Thyroid gland (tissue), 4 donors: ENCODE results near the gene OR52B4. TPM values are rescaled to one million over a fixed set of nuclear protein-coding genes. Genes with fewer than 3 reads are reported as not detected.
"Not testable (repeated sequence)": the region's sequence is repeated elsewhere in the genome, so short reads cannot be mapped to it uniquely, and the experiment has no call there.

Experiments used
- DNase-seq, 2 donors: peaks; one replicate each; pipeline ENCODE4 v3.0.0-alpha.2; 2019
- H3K27ac ChIP-seq, 3 donors: fragments of 200-600 bp; sonication (generic); 1 replicate in 2 of 3; 2 replicates in 1 of 3; pipeline ENCODE4 v1.5.1; 2016 to 2019; ENCODE audit warnings: mild to moderate bottlenecking in 1 of 3, moderate library complexity in 1 of 3
- H3K27me3 ChIP-seq: fragments of 200-600 bp; sonication (generic); one replicate; pipeline ENCODE4 v1.5.1; 2019
- H3K36me3 ChIP-seq, 2 donors: fragments of 200-600 bp; sonication (generic); one replicate each; pipeline ENCODE4 v1.5.1; 2016 to 2019
- H3K4me1 ChIP-seq, 2 donors: fragments of 200-600 bp; sonication (generic); one replicate each; pipeline ENCODE4 v1.5.1; 2017 to 2019
- H3K4me3 ChIP-seq, 3 donors: fragments of 200-600 bp; sonication (generic); replicated peaks in 1 of 3; 1 replicate in 2 of 3; 2 replicates in 1 of 3; pipeline ENCODE4 v1.5.1; 2016; ENCODE audit warnings: mild to moderate bottlenecking in 1 of 3
- H3K9me3 ChIP-seq: fragments of 200-600 bp; sonication (generic); one replicate; pipeline ENCODE4 v1.5.1; 2017
- CTCF ChIP-seq, 6 experiments: fragments of 200-600 bp in 3 of 6; fragments of 450-650 bp in 3 of 6; sonication (generic) in 3 of 6; IDR thresholded peaks; one replicate each; pipeline ENCODE4 v1.5.1; 2016 to 2019; ENCODE audit warnings: antibody characterized with exemption in 6 of 6, mild to moderate bottlenecking in 2 of 6, inconsistent platforms in 1 of 6, moderate library complexity in 1 of 6
- POLR2A ChIP-seq, 2 donors: fragments of 450-650 bp; IDR thresholded peaks; one replicate each; pipeline ENCODE4 v1.6.1; 2017; ENCODE audit warnings: antibody characterized with exemption in 2 of 2, mild to moderate bottlenecking in 2 of 2, moderate library complexity in 1 of 2
- WGBS, 2 donors: methylation state at CpG; one replicate each; pipeline ENCODE4 v1.1.5; 2017; 5-methylcytosine and 5-hydroxymethylcytosine counted together
- intact Hi-C: fragments of 100-400 bp; cut with DNase I; formaldehyde crosslinking; loops from one replicate; pipeline ENCODE4 v1.15.1; 2023
- total RNA-seq, 4 donors: library from RNA; depleted of rRNA; stranded (reverse); fragments of >200 nt; gene quantifications; one replicate each; pipeline ENCODE4 v1.2.3, GENCODE V29; 2016

OR52B4 gene
- total RNA-seq, 4 donors from 2014 or later, result not detected

GRCh38 chr11:4370166-4370565, 2.0 kb upstream of the OR52B4 start:
- Histone ChIP-seq H3K4me3 (no peak overlapping the region), H3K27ac (no peak overlapping the region), H3K27me3 (no peaks in the 10 kb centered on the region), H3K4me1 (no peaks in the 10 kb centered on the region), H3K9me3 (no peaks in the 10 kb centered on the region), H3K36me3 (no peaks in the 10 kb centered on the region)
- DNase-seq, result no peak
- WGBS, 2 donors, result 24 to 39% methylated on average over 3 of the region's 3 CpGs
- TF ChIP-seq CTCF (IDR thresholded peaks at IDR 0.05) (no peak), POLR2A (IDR thresholded peaks at IDR 0.05) (no peak)
- intact Hi-C loops, result no loop called here

- intact Hi-C loops, H3K4me3 ChIP-seq, H3K27ac ChIP-seq, H3K4me1 ChIP-seq, H3K9me3 ChIP-seq, H3K36me3 ChIP-seq, DNase-seq, H3K27me3 ChIP-seq: not testable (repeated sequence)
- 71% methylated on average over 1 of the region's 5 CpGs; no CpG with 5 or more reads in 1 of the 2 donors for WGBS, 2 donors
Measured at GRCh38 chr11:4348142-4348541, 20.0 kb downstream of the OR52B4 start.

- H3K36me3 ChIP-seq, result not testable (repeated sequence)
- 96 to 97% methylated on average over 2 of the region's 2 CpGs for WGBS, 2 donors
Measured at GRCh38 chr11:4345366-4345765, 22.8 kb downstream of the OR52B4 start.

GRCh38 chr11:4334356-4334755, 33.8 kb downstream of the OR52B4 start:
- H3K4me3 ChIP-seq, H3K4me1 ChIP-seq, H3K27ac ChIP-seq, DNase-seq, intact Hi-C loops, H3K9me3 ChIP-seq, H3K36me3 ChIP-seq, H3K27me3 ChIP-seq: not testable (repeated sequence)
- 100% methylated on average over 8 of the region's 28 CpGs; no CpG with 5 or more reads in 1 of the 2 donors for WGBS, 2 donors

More at GRCh38 chr11:4345366-4345765, 22.8 kb downstream of the OR52B4 start:
- H3K9me3 ChIP-seq, intact Hi-C loops, H3K4me1 ChIP-seq, DNase-seq, H3K27ac ChIP-seq, H3K27me3 ChIP-seq, H3K4me3 ChIP-seq: not testable (repeated sequence)

Other genes starting within 250 kb of the OR52B4 start
- 10 to 100 TPM; 12.7 to 15.7 (median 13.0) TPM for gene TRIM21, start 25.3 kb upstream of the OR52B4 start, total RNA-seq
- gene OR52K2, start 80.9 kb upstream of the OR52B4 start, total RNA-seq, result not detected
- not detected for gene OR52K1, start 114.3 kb upstream of the OR52B4 start, total RNA-seq
- gene OR52M1, start 176.8 kb upstream of the OR52B4 start, total RNA-seq, result not detected
- not detected for gene OR52I2, start 213.4 kb upstream of the OR52B4 start, total RNA-seq
- gene OR52I1, start 225.7 kb upstream of the OR52B4 start, total RNA-seq, result not detected
- gene TRIM68, start 239.8 kb upstream of the OR52B4 start, total RNA-seq, result 10 to 100 TPM; 26.4 to 40.2 (median 36.2) TPM